GM12872 (cell line): Measurements from ENCODE around the gene GALNT15.

Experiments
- TF ChIP-seq, protein P1 (sequence below): IDR thresholded peaks from 3 replicates; pipeline ENCODE4 v1.5.1; 2011; ENCODE audit warnings: low read depth, mild to moderate bottlenecking, low read length, moderate library complexity; ENCODE audit not compliant: insufficient read depth

GALNT15 gene

DNA sequence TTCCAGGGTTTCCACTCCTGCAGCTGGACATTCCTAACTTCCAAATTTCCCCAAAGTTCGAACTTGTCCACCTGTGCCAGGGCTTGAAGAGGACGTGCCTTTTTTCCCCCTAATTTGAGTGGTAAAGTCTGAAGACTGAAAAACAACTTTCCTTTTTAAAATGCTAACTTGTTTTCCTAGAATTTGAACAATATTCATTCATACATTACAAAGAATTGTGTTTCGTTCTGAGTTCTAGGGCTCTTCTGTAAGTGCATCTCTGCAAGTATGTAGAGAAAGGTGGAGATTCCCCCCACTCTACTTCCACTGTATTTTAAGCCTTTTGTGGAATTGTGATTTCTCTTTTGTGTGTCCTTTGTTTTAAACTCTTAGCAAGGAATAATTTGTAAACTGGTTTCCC lies 80.8 kb downstream of the GALNT15 start:
- TF ChIP-seq, protein P1, sequence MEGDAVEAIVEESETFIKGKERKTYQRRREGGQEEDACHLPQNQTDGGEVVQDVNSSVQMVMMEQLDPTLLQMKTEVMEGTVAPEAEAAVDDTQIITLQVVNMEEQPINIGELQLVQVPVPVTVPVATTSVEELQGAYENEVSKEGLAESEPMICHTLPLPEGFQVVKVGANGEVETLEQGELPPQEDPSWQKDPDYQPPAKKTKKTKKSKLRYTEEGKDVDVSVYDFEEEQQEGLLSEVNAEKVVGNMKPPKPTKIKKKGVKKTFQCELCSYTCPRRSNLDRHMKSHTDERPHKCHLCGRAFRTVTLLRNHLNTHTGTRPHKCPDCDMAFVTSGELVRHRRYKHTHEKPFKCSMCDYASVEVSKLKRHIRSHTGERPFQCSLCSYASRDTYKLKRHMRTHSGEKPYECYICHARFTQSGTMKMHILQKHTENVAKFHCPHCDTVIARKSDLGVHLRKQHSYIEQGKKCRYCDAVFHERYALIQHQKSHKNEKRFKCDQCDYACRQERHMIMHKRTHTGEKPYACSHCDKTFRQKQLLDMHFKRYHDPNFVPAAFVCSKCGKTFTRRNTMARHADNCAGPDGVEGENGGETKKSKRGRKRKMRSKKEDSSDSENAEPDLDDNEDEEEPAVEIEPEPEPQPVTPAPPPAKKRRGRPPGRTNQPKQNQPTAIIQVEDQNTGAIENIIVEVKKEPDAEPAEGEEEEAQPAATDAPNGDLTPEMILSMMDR: no peak

DNA sequence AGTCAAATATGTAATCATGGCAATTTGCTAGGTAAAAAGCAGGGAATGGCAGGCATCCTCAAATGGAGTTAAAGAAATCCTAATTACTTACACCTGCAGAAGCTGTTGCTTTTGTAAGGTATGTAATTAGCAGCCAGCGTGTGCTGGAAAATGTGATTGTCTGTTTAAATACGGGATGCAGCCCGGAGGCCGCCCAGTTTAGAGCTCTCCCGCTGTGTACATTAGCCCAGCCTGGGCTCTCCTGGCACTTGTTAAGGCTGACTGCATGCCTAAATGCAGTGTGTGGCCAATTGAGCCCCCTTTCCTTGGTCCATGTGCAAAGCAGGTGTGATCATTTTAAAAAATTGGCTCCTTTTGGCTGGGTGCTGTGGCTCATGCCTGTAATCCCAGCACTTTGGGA lies 81.2 kb downstream of the GALNT15 start:
- TF ChIP-seq, protein P1: no peak

- TF ChIP-seq, protein P1: no peak
Observed at GRCh38 chr3:16257309-16257708, 82.8 kb downstream of the GALNT15 start.

GRCh38 chr3:16258177-16258576 lies 83.7 kb downstream of the GALNT15 start:
- TF ChIP-seq, protein P1: no peak

DNA sequence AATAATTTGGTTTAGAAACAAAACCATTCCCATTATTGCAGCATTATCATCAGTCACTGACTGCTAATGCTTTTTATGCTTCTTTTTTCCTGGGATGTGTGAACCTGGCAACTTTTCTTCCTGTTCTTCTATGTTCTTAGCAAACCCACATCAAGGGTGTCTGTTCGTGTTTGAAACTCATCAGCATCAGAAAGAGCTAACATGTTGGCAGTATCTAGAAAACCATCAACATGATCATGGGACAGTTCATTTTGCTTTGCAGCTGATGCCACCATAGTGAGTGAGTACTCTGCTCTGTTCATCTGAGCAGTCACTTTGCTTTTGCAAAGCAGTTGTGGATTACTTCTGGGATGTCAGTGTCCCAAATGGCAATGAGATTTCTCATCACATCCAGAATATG lies 84.4 kb downstream of the GALNT15 start:
- TF ChIP-seq, protein P1: no peak

GRCh38 chr3:16260046-16260445 lies 85.6 kb downstream of the GALNT15 start:
- TF ChIP-seq, protein P1: no peak

DNA sequence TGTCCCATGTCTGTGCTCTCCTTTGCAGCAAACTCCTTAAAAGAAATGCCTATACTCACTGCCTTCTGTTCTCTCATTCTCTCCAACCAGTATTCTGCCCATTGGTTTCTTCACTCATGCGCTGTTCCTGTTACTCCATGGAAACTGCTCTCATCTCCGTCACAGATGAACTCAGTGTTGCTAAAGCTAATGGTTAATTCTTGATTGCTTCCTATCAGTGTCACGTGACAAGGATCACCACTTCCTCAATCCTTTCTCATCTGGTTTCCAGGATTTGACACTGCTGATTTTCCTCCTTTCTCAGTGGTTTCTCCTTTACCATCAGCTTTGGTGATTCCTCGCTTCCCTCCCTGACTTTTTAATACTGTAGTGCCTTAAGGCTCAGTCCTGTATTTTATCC lies 87.7 kb downstream of the GALNT15 start:
- TF ChIP-seq, protein P1: no peak
